PC-9 (cell line): Measurements from ENCODE around the gene NSMCE1. TPM values are rescaled to one million over a fixed set of nuclear protein-coding genes. Genes with fewer than 3 reads are reported as not detected.

ENCODE experiments used
- BruUV-seq: library from RNA; stranded (reverse); fragments of 400-500 nt; replicated peaks from 2 replicates; lab custom pipeline; 2021; lab: Mats Ljungman, UMichigan
- CTCF ChIA-PET: fragments of 300-600 bp; sonication (Branson Sonifier 250); formaldehyde crosslinking; loops from one replicate; lab custom pipeline; 2022; ENCODE audit warnings: antibody characterized with exemption; lab: Charles Lee
- POLR2A ChIA-PET: fragments of 300-600 bp; sonication (Branson Sonifier 250); formaldehyde crosslinking; loops from one replicate; lab custom pipeline; 2022; ENCODE audit warnings: antibody characterized with exemption; ENCODE audit not compliant: unreplicated experiment; lab: Charles Lee
- DNase-seq, 2 experiments: peaks; one replicate each; pipeline versions ENCODE4 v3.0.0 to v3.0.0-alpha.2; 2015 to 2022; ENCODE audit warnings: mixed read lengths in 1 of 2
- H2AFZ ChIP-seq: fragments of 200-600 bp; sonication (generic); 2 replicates; pipeline ENCODE4 v1.8.1; 2017; ENCODE audit warnings: antibody characterized with exemption
- H3F3A ChIP-seq: fragments of 200-600 bp; sonication (generic); 2 replicates; pipeline ENCODE4 v1.8.1; 2017; ENCODE audit warnings: antibody characterized with exemption, mild to moderate bottlenecking, low read depth; ENCODE audit not compliant: insufficient read depth
- H3K27ac ChIP-seq: fragments of 200-600 bp; sonication (generic); 2 replicates; pipeline ENCODE4 v1.6.1; 2016; ENCODE audit warnings: mixed run types
- H3K27me3 ChIP-seq: fragments of 200-600 bp; sonication (generic); 2 replicates; pipeline ENCODE4 v1.6.1; 2016; ENCODE audit warnings: low read depth, mixed run types; ENCODE audit not compliant: insufficient read depth
- H3K36me3 ChIP-seq: fragments of 200-600 bp; sonication (generic); 2 replicates; pipeline ENCODE4 v1.6.1; 2016; ENCODE audit warnings: low read depth, mixed run types
- H3K4me1 ChIP-seq: fragments of 200-600 bp; sonication (generic); replicated peaks from 2 replicates; pipeline ENCODE4 v1.6.1; 2016; ENCODE audit warnings: mixed run types; ENCODE audit not compliant: insufficient read depth
- H3K4me2 ChIP-seq: fragments of 200-600 bp; sonication (generic); 2 replicates; pipeline ENCODE4 v1.6.1; 2017; ENCODE audit warnings: mixed run types
- H3K4me3 ChIP-seq: fragments of 200-600 bp; sonication (generic); 2 replicates; pipeline ENCODE4 v1.6.1; 2016; ENCODE audit warnings: mixed run types
- H3K79me2 ChIP-seq: fragments of 200-600 bp; sonication (generic); 2 replicates; pipeline ENCODE4 v1.6.1; 2017; ENCODE audit warnings: low read depth, mixed run types
- H3K9me2 ChIP-seq: fragments of 200-600 bp; sonication (generic); 2 replicates; pipeline ENCODE4 v1.8.1; 2017; ENCODE audit warnings: mild to moderate bottlenecking; ENCODE audit not compliant: insufficient read depth
- H3K9me3 ChIP-seq: fragments of 200-600 bp; sonication (generic); 2 replicates; pipeline ENCODE4 v1.8.1; 2016; ENCODE audit warnings: low read depth; ENCODE audit not compliant: insufficient read depth
- H4K20me1 ChIP-seq: fragments of 200-600 bp; sonication (generic); 2 replicates; pipeline ENCODE4 v1.8.1; 2017; ENCODE audit not compliant: insufficient read depth
- CTCF ChIP-seq: fragments of 200-600 bp; sonication (generic); conservative IDR thresholded peaks from 2 replicates; pipeline ENCODE4 v1.6.1; 2017; ENCODE audit warnings: mixed run types, antibody characterized with exemption, mild to moderate bottlenecking, moderate library complexity
- EZH2 ChIP-seq: fragments of 200-600 bp; sonication (generic); IDR thresholded peaks from 2 replicates; pipeline ENCODE4 v1.8.0; 2017; ENCODE audit warnings: antibody characterized with exemption, low read depth
- intact Hi-C: fragments of 100-400 bp; cut with micrococcal nuclease; formaldehyde crosslinking; loops from one replicate; pipeline ENCODE4 v1.10.0; 2022; ENCODE audit not compliant: unreplicated experiment
- total RNA-seq: library from RNA; stranded (reverse); gene quantifications from 2 replicates; pipeline ENCODE4 v1.2.3, GENCODE V29; 2021

NSMCE1 gene
- total RNA-seq, 1 experiment from 2014 or later, result 114 TPM

- CTCF ChIA-PET, result interaction anchor here (0.6 kb wide), 1 partner anchor 45 kb away, joined by 4 read pairs; no protein-coding TSS in a partner anchor
- intact Hi-C loops, result no loop called here
- Histone ChIP-seq H3K9me2 (no peaks in the 10 kb centered on the region), H3F3A (no peaks in the 10 kb centered on the region), H3K4me3 (no peak overlapping the region), H3K4me1 (no peaks in the 10 kb centered on the region), H3K4me2 (no peak overlapping the region), H2AFZ (no peak overlapping the region), H3K79me2 (no peaks in the 10 kb centered on the region), H3K9me3 (no peaks in the 10 kb centered on the region), H3K36me3 (peaks cover 11% of the 10 kb centered on the region; the same call in 1 of the 2 replicates), H3K27ac (no peak overlapping the region), H4K20me1 (no peaks in the 10 kb centered on the region), H3K27me3 (no peaks in the 10 kb centered on the region)
- no peak for TF ChIP-seq EZH2
- no peak for TF ChIP-seq CTCF
- DNase-seq, result no peak
- no TSS peak for BruUV-seq
- POLR2A ChIA-PET, result no interaction called here
These were observed 39.7 kb downstream of the NSMCE1 start for GRCh38 chr16:27228621-27229501.

- no peak for DNase-seq
- Histone ChIP-seq H3K9me3 (no peaks in the 10 kb centered on the region), H3K27me3 (no peaks in the 10 kb centered on the region), H3K4me3 (no peak overlapping the region), H3K4me1 (no peaks in the 10 kb centered on the region), H3K79me2 (no peaks in the 10 kb centered on the region), H3K4me2 (no peak overlapping the region), H3F3A (no peaks in the 10 kb centered on the region), H4K20me1 (no peaks in the 10 kb centered on the region), H3K36me3 (0 out of 2 replicates have a peak, but pooled peaks cover 9% of the 10 kb centered on the region), H3K27ac (no peak overlapping the region), H2AFZ (no peak overlapping the region), H3K9me2 (no peaks in the 10 kb centered on the region)
- ChIA-PET CTCF (no interaction called here), POLR2A (no interaction called here)
- BruUV-seq, result no TSS peak
- TF ChIP-seq EZH2 (no peak), CTCF (no peak)
- intact Hi-C loops, result no loop called here
These were observed 40.5 kb downstream of the NSMCE1 start for GRCh38 chr16:27228045-27228444.

GRCh38 chr16:27226976-27227705 is 41.4 kb downstream of the NSMCE1 start:
- Histone ChIP-seq H2AFZ (no peak overlapping the region), H3K4me3 (no peak overlapping the region), H3K36me3 (no peaks in the 10 kb centered on the region), H4K20me1 (no peaks in the 10 kb centered on the region), H3K27me3 (no peaks in the 10 kb centered on the region), H3F3A (no peaks in the 10 kb centered on the region), H3K4me2 (no peak overlapping the region), H3K9me3 (no peaks in the 10 kb centered on the region), H3K4me1 (no peaks in the 10 kb centered on the region), H3K27ac (no peak overlapping the region), H3K9me2 (no peaks in the 10 kb centered on the region), H3K79me2 (no peaks in the 10 kb centered on the region)
- ChIA-PET CTCF (interaction anchor here (1.6 kb wide), 1 partner anchor 140 kb away, joined by 3 read pairs; no protein-coding TSS in a partner anchor), POLR2A (no interaction called here)
- intact Hi-C loops, result no loop called here
- BruUV-seq, result no TSS peak
- TF ChIP-seq EZH2 (no peak), CTCF (no peak)
- DNase-seq, result no peak
